Measurements from ENCODE around the gene LY6G6F.
"Not testable (repeated sequence)": the region's sequence is repeated elsewhere in the genome, so short reads cannot be mapped to it uniquely, and the experiment has no call there.

The LY6G6F gene

GRCh38 chr6:31701666-31702404, 4.8 kb upstream of the LY6G6F start:
- in situ Hi-C loops (cut with MboI; ENCODE audit: low sequenced_read_pairs) = no loop called here

- in situ Hi-C loops (cut with MboI; ENCODE audit: low sequenced_read_pairs) = no loop called here
These were observed 4.3 kb upstream of the LY6G6F start for GRCh38 chr6:31702405-31702818.

- in situ Hi-C loops (cut with MboI; ENCODE audit: low sequenced_read_pairs) = no loop called here
These were observed 3.6 kb upstream of the LY6G6F start, which contains the start of gene ABHD16A for GRCh38 chr6:31702819-31703716. Gene ABHD16A, minus strand, starts transcription at chr6:31703324. Its CDS starts 43 bp downstream, at chr6:31703281.

- in situ Hi-C loops (cut with MboI; ENCODE audit: low sequenced_read_pairs) = no loop called here
These were observed 735 bp upstream of the LY6G6F start for GRCh38 chr6:31705931-31706330.

- in situ Hi-C loops (cut with MboI; ENCODE audit: low sequenced_read_pairs) = no loop called here
These were observed 1.0 kb downstream of the LY6G6F start for GRCh38 chr6:31707701-31708100.

- in situ Hi-C loops (cut with MboI; ENCODE audit: low sequenced_read_pairs) = no loop called here
These were observed 1.6 kb downstream of the LY6G6F start for GRCh38 chr6:31708224-31708623.

GRCh38 chr6:31709157-31709556, 2.5 kb downstream of the LY6G6F start:
- in situ Hi-C loops (cut with MboI; ENCODE audit: low sequenced_read_pairs) = not testable (repeated sequence)

GRCh38 chr6:31710523-31711219, 4.0 kb downstream of the LY6G6F start:
- in situ Hi-C loops (cut with MboI; ENCODE audit: low sequenced_read_pairs) = no loop called here

GRCh38 chr6:31711233-31711632, 4.6 kb downstream of the LY6G6F start:
- in situ Hi-C loops (cut with MboI; ENCODE audit: low sequenced_read_pairs) = no loop called here

GRCh38 chr6:31712296-31712695, 5.6 kb downstream of the LY6G6F start:
- in situ Hi-C loops (cut with MboI; ENCODE audit: low sequenced_read_pairs) = no loop called here

GRCh38 chr6:31713465-31713864, 6.8 kb downstream of the LY6G6F start:
- in situ Hi-C loops (cut with MboI; ENCODE audit: low sequenced_read_pairs) = no loop called here

GRCh38 chr6:31713991-31714684, 7.5 kb downstream of the LY6G6F start:
- in situ Hi-C loops (cut with MboI; ENCODE audit: low sequenced_read_pairs) = no loop called here

- in situ Hi-C loops (cut with MboI; ENCODE audit: low sequenced_read_pairs) = no loop called here
These were observed 8.6 kb downstream of the LY6G6F start, which contains the start of gene LY6G6D for GRCh38 chr6:31715022-31715958. Gene LY6G6D, plus strand, starts transcription at chr6:31715348. Its CDS starts 8 bp downstream, at chr6:31715356.

- in situ Hi-C loops (cut with MboI; ENCODE audit: low sequenced_read_pairs) = no loop called here
These were observed 11.0 kb downstream of the LY6G6F start for GRCh38 chr6:31717499-31718222.

- in situ Hi-C loops (cut with MboI; ENCODE audit: low sequenced_read_pairs) = no loop called here
These were observed 11.6 kb downstream of the LY6G6F start for GRCh38 chr6:31718265-31718664.

- in situ Hi-C loops (cut with MboI; ENCODE audit: low sequenced_read_pairs) = no loop called here
These were observed 12.3 kb downstream of the LY6G6F start for GRCh38 chr6:31719001-31719400.

GRCh38 chr6:31720196-31720770, 13.6 kb downstream of the LY6G6F start:
- in situ Hi-C loops (cut with MboI; ENCODE audit: low sequenced_read_pairs) = no loop called here

GRCh38 chr6:31721351-31722020, 14.8 kb downstream of the LY6G6F start, which contains the start of gene LY6G6C:
Gene LY6G6C, minus strand, starts transcription at chr6:31721746. Its CDS starts 67 bp downstream, at chr6:31721679.
- in situ Hi-C loops (cut with MboI; ENCODE audit: low sequenced_read_pairs) = no loop called here

All from HL-60/S4 (cell line).